ENCODE data around the gene CAMKK1. TPM values are rescaled to one million over a fixed set of nuclear protein-coding genes. Genes with fewer than 3 reads are reported as not detected.

Gene CAMKK1
- 2.1 and 2.2 TPM in 2 replicates for total RNA-seq (2014; rRNA removed; shearing (Covaris generic))

DNA sequence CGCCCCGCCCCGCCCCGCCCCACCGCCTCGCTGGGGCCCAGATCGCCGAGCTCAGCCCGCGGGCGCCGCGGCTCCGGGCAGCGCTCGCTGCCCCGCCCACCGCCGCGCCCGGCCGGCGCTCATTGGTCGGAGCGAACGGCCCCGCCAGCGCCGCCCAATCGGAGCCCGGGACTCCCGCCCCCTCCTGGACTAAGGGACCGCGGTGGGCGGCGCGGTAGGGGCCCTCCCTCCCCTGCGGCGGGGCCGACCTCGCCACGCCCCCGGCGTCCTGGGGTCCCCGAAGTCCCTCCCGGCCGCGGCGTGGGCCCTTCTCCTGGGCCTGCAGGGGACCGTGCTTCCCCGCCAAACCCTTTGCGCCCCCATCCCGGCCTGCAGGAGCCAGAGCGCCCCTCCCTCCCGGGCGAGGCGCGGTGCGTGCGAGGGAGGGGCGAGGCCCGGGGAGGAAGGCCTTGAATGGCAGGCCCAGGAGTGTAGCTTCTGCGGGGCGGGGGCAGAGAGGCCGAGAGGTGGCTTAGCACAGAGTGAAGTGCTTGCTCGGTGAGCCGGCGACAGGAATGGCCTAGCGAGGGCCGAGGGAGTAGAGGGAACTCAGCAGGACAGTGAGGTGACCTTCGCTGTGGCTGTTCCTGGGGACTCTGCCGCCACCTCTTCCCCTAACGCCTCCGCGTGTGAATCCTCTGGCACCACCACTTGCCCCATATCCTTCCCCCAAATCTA, at the start of gene CAMKK1:
Gene CAMKK1, minus strand, starts transcription at position 51 of the 717 bp plus-strand sequence. CDS start 7,366 bp downstream, outside the sequence.

DNA sequence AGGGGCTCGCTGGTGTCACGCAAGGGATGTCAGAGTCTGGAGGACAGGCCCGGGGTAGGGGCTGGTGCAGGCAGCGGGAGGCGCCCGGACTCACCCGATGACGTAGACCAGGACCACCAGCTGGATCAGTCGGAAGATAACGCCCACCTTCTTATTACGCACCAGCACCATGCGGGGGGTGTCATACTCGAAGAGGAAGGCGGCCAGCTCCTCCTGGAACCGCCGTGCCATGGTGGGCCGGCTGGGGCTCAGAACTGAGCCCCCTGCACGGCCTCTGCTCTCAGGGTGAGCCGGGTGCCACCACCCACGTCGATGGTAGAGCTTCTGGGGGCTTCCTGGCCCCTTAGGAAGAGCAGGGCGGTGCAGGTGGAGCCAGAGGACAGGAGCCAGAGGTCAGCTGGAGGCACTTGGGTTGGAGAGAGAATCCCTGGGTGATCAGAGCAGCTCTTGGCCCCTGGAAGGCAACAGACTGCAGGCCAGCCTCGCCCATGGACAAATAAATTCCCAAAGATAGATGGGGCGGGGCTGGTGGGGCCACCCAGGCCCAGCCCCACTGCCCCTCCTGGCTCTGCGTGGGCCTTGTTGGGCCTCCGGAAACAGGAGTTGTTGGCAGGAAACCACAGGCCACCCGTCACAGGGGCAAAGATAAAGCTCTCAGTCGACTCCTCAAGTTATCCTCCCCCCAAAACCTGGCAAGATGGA, 23.3 kb upstream of the CAMKK1 start, which contains the start of gene P2RX1:
Gene P2RX1, minus strand, starts transcription at position 471 of the 702 bp plus-strand sequence. Its CDS starts 240 bp downstream, at position 231.

GRCh38 chr17:3845621-3846436, 47.0 kb downstream of the CAMKK1 start, which contains the start of gene NCBP3:
Gene NCBP3, minus strand, starts transcription at chr17:3846246. Its CDS starts 23 bp downstream, at chr17:3846223.

Other genes with a start within 250 kb of the CAMKK1 start
- 72.7 and 73.4 TPM in 2 replicates for gene TAX1BP3, start 224.5 kb downstream of the CAMKK1 start, total RNA-seq (2014; rRNA removed; shearing (Covaris generic))
- gene EMC6, start 224.2 kb downstream of the CAMKK1 start, total RNA-seq (2014; rRNA removed; shearing (Covaris generic)): 37.3 and 44.7 TPM in 2 replicates
- gene P2RX5, start 196.9 kb downstream of the CAMKK1 start, total RNA-seq (2014; rRNA removed; shearing (Covaris generic)): 11.4 and 13.6 TPM in 2 replicates
- gene HASPIN, start 169.2 kb downstream of the CAMKK1 start, total RNA-seq (2014; rRNA removed; shearing (Covaris generic)): 14.6 and 17.9 TPM in 2 replicates
- 15.5 and 20.7 TPM in 2 replicates for gene ITGAE, start 91.9 kb downstream of the CAMKK1 start, total RNA-seq (2014; rRNA removed; shearing (Covaris generic))
- gene NCBP3, start 46.8 kb downstream of the CAMKK1 start, total RNA-seq (2014; rRNA removed; shearing (Covaris generic)): 19.5 and 34.6 TPM in 2 replicates
- 0.34 TPM in 1 of 2 replicates, not detected in the other for gene P2RX1, start 23.4 kb upstream of the CAMKK1 start, total RNA-seq (2014; rRNA removed; shearing (Covaris generic))
- 0.32 and 0.79 TPM in 2 replicates for gene ATP2A3, start 71.4 kb upstream of the CAMKK1 start, total RNA-seq (2014; rRNA removed; shearing (Covaris generic))
- 24.6 and 29.7 TPM in 2 replicates for gene ZZEF1, start 250.0 kb upstream of the CAMKK1 start, total RNA-seq (2014; rRNA removed; shearing (Covaris generic))

Measured in A375 (cell line).